Endothelial cell of umbilical vein (primary cell): ENCODE results near the gene ZBTB40. TPM values are rescaled to one million over a fixed set of nuclear protein-coding genes. Genes with fewer than 3 reads are reported as not detected.

ENCODE experiments used
- BruUV-seq: library from RNA; stranded (reverse); fragments of 400-500 nt; replicated peaks from 2 replicates; lab custom pipeline; 2021; lab: Mats Ljungman, UMichigan
- CTCF ChIA-PET: fragments of 300-600, 350-600 bp; sonication (Branson Sonifier 250); formaldehyde crosslinking; loops from one replicate; lab custom pipeline; 2021; ENCODE audit warnings: antibody characterized with exemption, inconsistent platforms; lab: Charles Lee
- POLR2A ChIA-PET: fragments of 300-600, 350-600 bp; sonication (Branson Sonifier 250); formaldehyde crosslinking; loops from one replicate; lab custom pipeline; 2021; ENCODE audit warnings: antibody characterized with exemption, inconsistent platforms; lab: Charles Lee
- DNase-seq: peaks from one replicate; pipeline ENCODE4 v3.0.0-alpha.2; 2011; ENCODE audit warnings: low read depth, low spot score
- FAIRE-seq: peaks from 2 replicates; lab custom pipeline; 2011; peaks lifted over from hg19 to GRCh38; lab: Jason Lieb, UNC
- H2AFZ ChIP-seq: 2 replicates; pipeline ENCODE4 v1.6.0; 2012; ENCODE audit warnings: low read depth, low read length, control low read depth, inconsistent platforms
- H3K27ac ChIP-seq: 2 replicates; pipeline ENCODE4 v1.5.1; 2011; ENCODE audit warnings: low read depth, mild to moderate bottlenecking, control low read depth, low read length, moderate library complexity; ENCODE audit not compliant: insufficient read depth
- H3K27me3 ChIP-seq, 2 experiments: 2 replicates each; pipeline versions ENCODE4 v1.6.0 to v1.6.1; 2011; ENCODE audit warnings: low read length in 2 of 2, mixed read lengths in 1 of 2; ENCODE audit not compliant: control insufficient read depth in 2 of 2, insufficient read depth in 2 of 2
- H3K36me3 ChIP-seq, 2 experiments: 2 replicates in 1 of 2; 3 replicates in 1 of 2; pipeline ENCODE4 v1.5.1; 2011; ENCODE audit warnings: low read length in 2 of 2, mild to moderate bottlenecking in 1 of 2, moderate library complexity in 1 of 2; ENCODE audit not compliant: control insufficient read depth in 2 of 2, insufficient read depth in 2 of 2; ENCODE audit errors: extremely low read depth in 1 of 2
- H3K4me1 ChIP-seq: 3 replicates; pipeline ENCODE4 v1.5.1; 2011; ENCODE audit warnings: mild to moderate bottlenecking, low read length; ENCODE audit not compliant: control insufficient read depth, insufficient read depth; ENCODE audit errors: extremely low read depth
- H3K4me2 ChIP-seq: 2 replicates; pipeline ENCODE4 v1.6.1; 2011; ENCODE audit warnings: low read length, control low read depth, mixed read lengths; ENCODE audit not compliant: insufficient read depth
- H3K4me3 ChIP-seq, 3 experiments: fragments of 200-600 bp in 1 of 3; sonication (generic), shearing (Covaris generic) in 1 of 3; replicated peaks in 1 of 3; 2 replicates each; pipeline ENCODE4 v1.5.1; 2011 to 2016; ENCODE audit warnings: control low read depth in 3 of 3, low read length in 3 of 3, mild to moderate bottlenecking in 2 of 3, inconsistent platforms in 1 of 3, low read depth in 1 of 3, moderate library complexity in 1 of 3; ENCODE audit not compliant: insufficient read depth in 1 of 3
- H3K79me2 ChIP-seq: 2 replicates; pipeline ENCODE4 v1.6.0; 2012; ENCODE audit warnings: low read length, inconsistent platforms; ENCODE audit not compliant: control insufficient read depth, insufficient read depth
- H3K9ac ChIP-seq: replicated peaks from 2 replicates; pipeline ENCODE3; 2011; ENCODE audit warnings: low read length, control low read depth; ENCODE audit not compliant: insufficient read depth; ENCODE audit errors: extremely low read depth
- H3K9me1 ChIP-seq: replicated peaks from 3 replicates; pipeline ENCODE4 v1.6.0; 2011; ENCODE audit warnings: mild to moderate bottlenecking, low read length; ENCODE audit not compliant: control insufficient read depth, insufficient read depth; ENCODE audit errors: extremely low read depth
- H3K9me3 ChIP-seq: replicated peaks from 2 replicates; pipeline ENCODE4 v1.5.1; 2012; ENCODE audit warnings: low read length, inconsistent platforms; ENCODE audit not compliant: control insufficient read depth, insufficient read depth
- H4K20me1 ChIP-seq: replicated peaks from 2 replicates; pipeline ENCODE3; 2011; ENCODE audit warnings: mild to moderate bottlenecking, low read length; ENCODE audit not compliant: control insufficient read depth, insufficient read depth; ENCODE audit errors: extremely low read depth
- CTCF ChIP-seq, 2 donors: IDR thresholded peaks; 1 replicate in 1 of 2; 2 replicates in 1 of 2; pipeline ENCODE4 v1.5.1; 2011; ENCODE audit warnings: low read length in 2 of 2, mild to moderate bottlenecking in 2 of 2, moderate library complexity in 2 of 2, control low read depth in 1 of 2, inconsistent platforms in 1 of 2, low read depth in 1 of 2; ENCODE audit not compliant: insufficient read depth in 1 of 2; ENCODE audit errors: extremely low read depth in 1 of 2
- EZH2 ChIP-seq: IDR thresholded peaks from 2 replicates; pipeline ENCODE4 v1.6.1; 2012; ENCODE audit warnings: borderline replicate concordance, low read depth, mild to moderate bottlenecking, moderate library complexity, low read length, inconsistent platforms; ENCODE audit not compliant: severe bottlenecking
- FOS ChIP-seq: IDR thresholded peaks from 2 replicates; pipeline ENCODE4 v1.6.1; 2011; ENCODE audit warnings: mild to moderate bottlenecking, low read length, moderate library complexity, borderline replicate concordance; ENCODE audit not compliant: insufficient read depth
- GATA2 ChIP-seq: IDR thresholded peaks from 2 replicates; pipeline ENCODE4 v1.7.0; 2011; ENCODE audit warnings: low read depth, mild to moderate bottlenecking, moderate library complexity, mixed read lengths, low read length; ENCODE audit not compliant: insufficient read length, insufficient read depth
- JUN ChIP-seq: IDR thresholded peaks from 2 replicates; pipeline ENCODE4 v1.6.1; 2011; ENCODE audit warnings: borderline replicate concordance, low read depth; ENCODE audit not compliant: insufficient read length, insufficient read depth
- MAX ChIP-seq: IDR thresholded peaks from 2 replicates; pipeline ENCODE4 v1.6.1; 2011; ENCODE audit not compliant: insufficient read depth, insufficient read length
- MYC ChIP-seq: IDR thresholded peaks from one replicate; pipeline ENCODE4 v1.6.1; 2011; ENCODE audit warnings: mild to moderate bottlenecking, low read depth, low read length
- POLR2A ChIP-seq: IDR thresholded peaks from 2 replicates; pipeline ENCODE4 v1.6.1; 2012; ENCODE audit warnings: low read depth, mild to moderate bottlenecking, control low read depth, low read length
- POLR2AphosphoS5 ChIP-seq: IDR thresholded peaks from 2 replicates; pipeline ENCODE4 v1.6.1; 2012; ENCODE audit warnings: low read depth, mild to moderate bottlenecking, control low read depth, low read length, moderate library complexity; ENCODE audit not compliant: insufficient read depth
- dilution Hi-C: fragments of 300-500 bp; cut with MboI; formaldehyde crosslinking; loops from one replicate; pipeline ENCODE4 v1.15.0; 2019; ENCODE audit warnings: low sequenced_read_pairs; ENCODE audit not compliant: extremely low pct_ligation_motif_present
- intact Hi-C: fragments of 100-400 bp; cut with micrococcal nuclease; formaldehyde crosslinking; loops from one replicate; pipeline ENCODE4 v1.10.0; 2022
- polyA plus RNA-seq, 4 experiments: library from polyadenylated mRNA; depleted of rRNA in 3 of 4; stranded (reverse) in 3 of 4; unstranded in 1 of 4; fragments of >200 nt; gene quantifications; 2 replicates each; pipeline versions ENCODE4 v1.2.1 to v1.2.3, GENCODE V29; 2011 to 2012; ENCODE audit warnings: missing spikeins in 1 of 4
- total RNA-seq: library from RNA; stranded (reverse); gene quantifications from 2 replicates; pipeline ENCODE4 v1.2.3, GENCODE V29; 2021

ZBTB40 gene
- total and polyA plus RNA-seq, 2 donors (not counting 3 experiments of a cell fraction or from before 2014, with no cell fraction given): 12.3 to 21.3 TPM

- TF ChIP-seq GATA2 (no peak), FOS (no peak), EZH2 (no peak), CTCF (IDR thresholded peaks at IDR 0.05; ENCODE audit: extremely low read depth in 1 of 2, insufficient read depth in 1 of 2, low read depth in 1 of 2, low read length in 2 of 2) (no peak), POLR2AphosphoS5 (no peak), POLR2A (no peak), MYC (no peak), JUN (no peak), MAX (no peak)
- Histone ChIP-seq H3K4me3 (no peak overlapping the region), H3K9me1 (no peaks in the 10 kb centered on the region), H2AFZ (no peak overlapping the region), H3K4me2 (no peak overlapping the region), H3K9ac (no peak overlapping the region), H3K36me3 (no peaks in the 10 kb centered on the region), H3K9me3 (no peaks in the 10 kb centered on the region), H3K4me1 (no peaks in the 10 kb centered on the region), H3K79me2 (no peaks in the 10 kb centered on the region), H3K27ac (no peak overlapping the region), H3K27me3 (no peaks in the 10 kb centered on the region), H4K20me1 (no peaks in the 10 kb centered on the region)
- no TSS peak for BruUV-seq
- DNase-seq (no peak), FAIRE-seq (no peak)
- POLR2A ChIA-PET: no interaction called here
- dilution Hi-C loops: no loop called here
- CTCF ChIA-PET: interaction anchor here (3.4 kb wide), 1 partner anchor 11 kb away, joined by 11 read pairs; no protein-coding TSS in a partner anchor
- intact Hi-C loops: no loop called here
Measured at GRCh38 chr1:22573237-22573636, 121.6 kb downstream of the ZBTB40 start.
